HG03442 (cell line): ENCODE results near the gene SPAG17.
"Not testable (repeated sequence)": the region's sequence is repeated elsewhere in the genome, so short reads cannot be mapped to it uniquely, and the experiment has no call there.

ENCODE experiments used
- ATAC-seq: cut with Tn5 transposase; IDR thresholded peaks from one replicate; pipeline ENCODE4 v1.9.1; 2021; ENCODE audit warnings: mild to moderate bottlenecking, moderate library complexity; ENCODE audit not compliant: unreplicated experiment

The SPAG17 gene

DNA sequence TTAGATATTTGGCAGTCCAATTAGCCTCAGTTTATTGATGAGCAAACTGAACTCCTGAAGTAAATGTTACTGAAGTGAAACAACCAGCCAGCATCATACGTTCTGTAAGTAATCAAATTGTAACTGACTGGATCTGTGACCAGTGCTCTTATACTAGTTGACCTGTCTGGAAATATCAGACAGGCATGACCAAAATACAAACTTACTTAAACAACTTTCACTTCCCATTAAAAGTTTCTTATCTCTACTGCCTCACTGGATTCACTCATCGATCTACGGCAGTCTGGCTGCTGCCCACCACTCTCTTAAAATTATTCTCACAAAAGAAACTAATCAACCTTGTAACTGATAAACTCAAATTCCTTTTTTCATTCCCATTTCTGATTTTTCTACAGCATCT, 199.1 kb downstream of the SPAG17 start:
- ATAC-seq = peak; percentile 50

DNA sequence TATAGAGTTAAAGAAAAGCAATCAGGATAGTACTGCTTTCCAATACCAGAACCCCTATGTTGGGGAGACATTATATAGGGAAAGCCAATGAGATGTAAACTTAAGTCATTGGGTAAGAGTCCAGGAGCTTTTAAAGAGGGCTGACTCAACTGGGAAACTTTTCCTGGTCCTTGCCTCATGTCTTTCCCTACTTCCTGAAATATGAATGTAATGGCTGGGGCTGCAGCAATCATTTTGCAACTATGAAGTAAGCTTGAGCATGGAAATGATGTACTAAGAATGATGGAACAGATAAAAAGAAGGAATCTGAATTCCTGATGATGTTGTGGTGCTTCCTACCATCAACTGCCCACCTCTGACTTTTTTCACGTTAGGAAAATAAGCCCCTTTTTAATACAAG, 199.8 kb downstream of the SPAG17 start:
- no peak for ATAC-seq

DNA sequence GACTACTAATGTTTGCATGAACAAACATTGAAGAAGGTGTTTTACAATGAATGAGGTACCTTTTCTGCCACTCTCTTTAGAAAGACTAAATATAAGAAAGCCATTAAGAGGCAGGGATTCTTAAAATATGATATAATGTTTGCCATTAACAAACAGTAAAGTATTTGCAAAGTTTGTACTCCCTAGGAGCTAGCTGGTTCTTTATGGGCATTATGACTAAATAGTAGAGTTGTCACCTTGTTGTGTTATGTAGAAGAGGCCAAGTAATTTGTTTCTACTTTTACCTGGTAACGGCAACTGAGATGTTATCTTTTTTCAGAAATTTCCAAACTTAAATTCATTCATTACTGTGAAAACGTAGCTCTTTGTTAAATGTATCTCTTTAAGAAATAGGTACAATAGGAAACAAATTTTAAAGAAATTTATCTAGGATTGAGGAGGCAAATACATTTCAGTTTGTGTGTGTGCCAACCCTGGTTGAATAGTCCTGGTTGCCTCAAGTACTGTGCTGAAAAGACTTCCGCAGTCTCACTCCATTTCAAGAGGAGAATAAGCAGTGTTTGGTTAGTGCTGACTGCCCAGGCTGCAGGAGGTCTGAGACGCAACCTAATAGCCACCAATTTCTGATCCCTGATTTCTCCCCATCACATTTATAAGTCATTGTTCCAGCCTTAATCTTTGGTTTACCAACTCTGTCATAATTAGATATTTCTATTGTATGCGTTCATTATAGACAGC, 203.4 kb downstream of the SPAG17 start:
- ATAC-seq = no peak

DNA sequence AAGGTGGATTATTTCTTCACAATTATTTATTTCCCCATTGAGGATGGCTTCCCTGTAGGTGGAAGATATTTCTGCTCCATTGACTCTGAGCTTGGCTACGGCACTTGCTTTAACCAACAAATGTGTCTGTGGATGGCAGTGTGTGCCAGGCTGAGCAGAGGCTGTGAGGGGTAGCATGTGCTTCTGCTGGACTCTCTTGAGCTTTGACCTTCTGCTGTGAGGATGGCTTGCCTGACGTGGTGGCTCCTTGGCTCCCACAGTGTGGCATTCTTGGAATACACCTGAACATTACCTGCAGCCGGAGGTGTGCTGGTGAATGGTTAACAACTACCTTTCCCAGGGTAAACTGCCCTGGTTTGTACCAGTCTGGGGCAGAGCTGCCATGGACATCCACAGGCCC, 208.6 kb downstream of the SPAG17 start:
- ATAC-seq = no peak

DNA sequence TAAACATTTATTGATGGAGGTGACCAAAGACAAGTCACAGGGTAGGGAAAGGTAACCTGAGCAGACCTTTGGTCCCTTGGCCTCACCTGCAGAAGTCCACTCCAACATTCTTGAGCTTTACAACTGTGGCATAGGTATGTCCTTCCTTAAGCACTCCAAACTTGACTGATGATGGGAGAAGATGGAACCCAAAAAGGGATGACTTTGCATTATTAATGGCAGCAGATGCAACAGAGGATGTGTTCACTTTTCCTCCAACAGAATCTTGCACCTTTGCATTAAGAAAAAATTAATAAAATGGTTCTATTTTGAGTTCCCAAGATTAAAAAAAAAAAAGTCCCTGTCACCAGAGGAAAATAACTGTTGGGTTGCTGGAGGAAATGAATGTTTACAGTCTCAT, 213.3 kb downstream of the SPAG17 start:
- ATAC-seq = no peak

DNA sequence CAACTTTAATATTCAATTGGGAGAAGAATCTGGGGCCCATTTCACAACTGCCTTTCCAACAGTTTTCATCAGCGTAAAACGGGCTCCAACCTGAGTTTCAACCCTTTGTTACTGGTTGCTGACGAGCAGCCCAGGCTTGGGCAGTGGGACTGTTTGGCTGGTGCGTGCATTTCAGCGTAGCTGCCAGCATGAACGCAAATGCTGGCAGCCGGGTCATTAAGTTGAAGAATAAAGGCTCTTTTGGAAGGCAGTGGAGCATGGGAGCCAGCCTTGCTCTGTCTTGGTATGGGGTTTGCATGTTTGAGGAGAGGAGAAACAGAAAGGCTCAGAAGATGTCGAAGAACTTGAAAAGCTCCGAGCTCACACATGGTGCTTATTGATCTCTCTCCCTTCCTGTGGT, 214.8 kb downstream of the SPAG17 start:
- ATAC-seq = no peak

DNA sequence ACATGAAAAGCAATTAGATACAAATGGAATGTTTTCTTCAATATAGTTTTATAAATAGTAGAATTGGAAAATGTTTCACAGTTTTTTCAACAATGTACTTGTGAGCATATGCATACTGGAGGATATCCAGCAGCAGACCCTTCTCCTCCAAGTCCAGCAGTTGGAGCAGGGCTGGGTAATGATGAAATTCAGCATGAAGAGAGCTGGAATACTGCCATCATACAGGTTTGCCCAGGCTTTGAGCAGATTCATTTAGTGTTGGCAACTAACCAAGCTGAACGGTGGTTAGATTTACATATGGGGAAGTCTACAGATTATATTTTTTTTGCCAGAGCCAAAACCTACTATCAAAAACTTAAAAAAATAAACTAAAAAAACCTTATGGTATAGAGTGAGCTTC, 217.1 kb downstream of the SPAG17 start:
- no peak for ATAC-seq

DNA sequence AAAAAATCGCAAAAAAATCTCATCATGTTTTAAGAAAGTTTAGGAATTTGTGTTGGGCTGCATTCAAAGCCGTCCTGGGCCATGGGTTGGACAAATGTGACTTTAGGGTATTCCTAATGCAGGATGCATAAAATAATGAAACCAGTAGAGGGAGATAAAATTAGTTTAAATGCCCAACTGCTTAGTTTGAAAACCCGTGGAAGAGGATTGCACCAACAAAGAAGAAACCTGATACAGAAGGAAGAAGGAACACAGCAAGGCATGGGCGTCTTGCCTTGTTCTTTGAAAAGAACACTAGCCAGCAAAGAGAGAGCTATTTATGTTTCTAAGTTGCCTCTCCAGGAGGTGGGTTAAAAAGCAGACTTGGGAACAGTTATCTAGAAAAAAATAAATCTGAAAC, 217.6 kb downstream of the SPAG17 start:
- ATAC-seq = no peak

DNA sequence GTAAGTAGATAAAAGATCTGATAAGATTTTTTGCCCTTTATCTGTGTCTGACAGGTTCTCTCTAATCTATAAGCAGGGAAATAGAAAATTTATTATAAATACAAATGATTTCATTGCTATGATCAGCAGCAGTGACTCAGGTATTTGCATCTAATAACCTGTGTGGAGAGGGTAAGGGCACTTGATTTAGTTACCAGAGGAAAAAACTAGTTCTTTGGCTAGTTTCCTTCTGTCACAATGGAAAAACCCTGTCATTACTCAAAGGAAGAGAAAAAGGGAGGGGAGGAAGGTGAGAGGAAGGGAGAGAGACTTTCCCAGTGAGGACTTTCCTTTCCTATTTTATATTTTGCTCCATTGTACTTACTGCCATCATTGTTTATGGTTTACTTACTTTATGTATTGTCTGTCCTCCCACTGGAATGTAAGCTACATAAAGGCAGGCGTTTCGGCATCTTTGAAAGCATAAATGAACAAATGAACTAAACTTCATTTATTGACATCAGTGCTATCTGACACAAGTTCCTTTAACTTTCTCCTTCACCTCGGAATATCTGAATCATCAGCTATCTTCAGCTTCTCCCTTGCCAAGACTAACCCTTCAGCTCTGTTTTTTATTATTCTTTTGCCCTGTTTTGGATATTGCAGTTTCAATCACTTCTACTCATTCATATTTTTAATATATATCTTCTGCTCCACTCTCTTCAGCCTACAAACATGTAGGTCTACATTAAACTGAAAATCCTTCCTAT, 220.6 kb downstream of the SPAG17 start:
- no peak for ATAC-seq

DNA sequence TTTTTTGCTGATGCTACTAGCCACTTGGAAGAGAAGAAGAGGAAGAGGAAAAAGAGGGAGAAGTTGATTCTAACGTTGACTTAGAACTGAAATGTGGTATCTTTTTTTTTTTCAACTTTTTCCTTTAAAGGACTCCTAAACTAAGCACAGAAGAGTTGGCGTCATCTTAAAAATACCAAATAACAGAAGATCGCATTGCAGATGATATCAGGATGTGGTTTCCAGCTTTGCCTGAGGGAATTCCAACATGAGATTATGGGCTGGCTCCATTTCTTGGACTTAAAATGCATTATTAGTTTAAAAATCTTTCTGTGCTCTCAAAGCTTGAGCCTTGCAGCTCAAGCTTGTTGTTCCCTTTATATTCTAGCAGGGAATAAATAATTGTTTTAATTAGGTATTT, 225.7 kb downstream of the SPAG17 start:
- no peak for ATAC-seq

DNA sequence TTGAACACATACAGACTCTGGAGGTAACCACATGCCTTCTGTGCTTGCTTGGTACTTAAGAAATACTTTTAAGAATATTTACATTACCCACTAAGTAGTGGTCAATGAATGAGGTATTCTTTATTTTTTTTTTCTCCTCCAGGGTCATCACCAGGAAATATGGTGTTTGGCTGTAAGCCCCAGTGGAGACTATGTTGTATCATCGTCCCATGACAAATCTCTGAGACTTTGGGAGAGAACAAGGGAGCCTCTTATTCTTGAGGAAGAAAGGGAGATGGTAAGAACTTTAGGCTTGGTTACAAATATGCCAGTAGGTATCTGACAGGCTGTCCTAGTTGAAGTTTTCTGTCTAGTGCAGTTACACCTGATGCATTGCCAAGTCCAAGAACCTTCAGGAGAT, 232.6 kb downstream of the SPAG17 start:
- ATAC-seq = no peak

DNA sequence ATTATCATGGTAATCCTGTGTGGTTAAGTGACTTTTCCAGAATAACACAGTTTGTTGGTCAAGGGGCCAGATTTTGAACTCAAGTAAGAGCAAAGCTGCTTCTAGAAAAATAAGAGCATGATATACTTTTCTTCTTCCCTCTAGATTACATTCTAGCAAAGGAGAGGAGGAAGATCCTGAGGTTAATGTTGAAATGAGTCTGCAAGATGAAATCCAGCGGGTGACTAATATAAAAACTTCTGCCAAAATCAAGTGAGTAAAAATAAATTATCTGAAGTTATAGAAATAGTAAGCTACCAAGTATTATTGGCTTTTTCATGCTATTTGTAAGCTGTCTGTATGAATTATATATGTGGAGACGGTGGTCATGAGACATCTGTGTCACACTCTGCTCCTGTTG, 242.7 kb downstream of the SPAG17 start:
- ATAC-seq = no peak

DNA sequence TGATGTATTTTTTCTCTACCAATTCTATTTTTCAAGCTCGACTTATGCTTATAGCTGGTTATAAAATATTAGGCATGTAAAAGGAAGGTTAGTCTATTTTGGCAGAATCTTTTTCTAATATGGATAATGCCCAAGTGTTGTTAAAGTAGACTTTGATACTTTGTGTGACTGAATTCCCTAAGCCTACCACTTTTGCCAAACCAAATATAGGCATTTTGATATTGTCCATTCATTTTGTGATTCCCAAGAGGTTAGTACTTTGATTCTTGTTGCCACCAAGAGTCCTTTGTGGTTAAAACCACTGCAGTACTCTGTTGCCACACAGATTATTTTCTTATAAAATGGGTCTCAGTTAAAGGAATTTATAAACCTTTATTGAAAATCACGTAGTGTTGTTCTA, 251.3 kb downstream of the SPAG17 start:
- ATAC-seq = no peak

DNA sequence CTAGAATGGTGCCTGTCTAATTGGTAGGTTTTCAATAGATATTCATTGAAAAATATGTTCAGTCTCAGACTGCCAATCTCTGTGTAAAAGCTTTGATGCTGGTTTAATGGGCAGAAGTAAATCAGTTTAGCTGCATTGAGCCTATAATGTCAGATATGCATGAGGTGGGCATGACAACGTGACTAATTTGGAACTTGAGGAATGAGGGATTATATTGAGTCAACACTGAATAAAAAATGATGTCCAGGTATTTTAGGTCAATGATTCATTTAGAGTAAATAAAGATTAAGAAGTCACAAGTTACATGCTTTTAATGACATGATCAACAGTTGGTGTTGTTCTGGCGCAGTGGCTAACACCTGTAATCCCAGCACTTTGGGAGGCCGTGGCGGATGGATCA, 252.5 kb downstream of the SPAG17 start:
- ATAC-seq = no peak

DNA sequence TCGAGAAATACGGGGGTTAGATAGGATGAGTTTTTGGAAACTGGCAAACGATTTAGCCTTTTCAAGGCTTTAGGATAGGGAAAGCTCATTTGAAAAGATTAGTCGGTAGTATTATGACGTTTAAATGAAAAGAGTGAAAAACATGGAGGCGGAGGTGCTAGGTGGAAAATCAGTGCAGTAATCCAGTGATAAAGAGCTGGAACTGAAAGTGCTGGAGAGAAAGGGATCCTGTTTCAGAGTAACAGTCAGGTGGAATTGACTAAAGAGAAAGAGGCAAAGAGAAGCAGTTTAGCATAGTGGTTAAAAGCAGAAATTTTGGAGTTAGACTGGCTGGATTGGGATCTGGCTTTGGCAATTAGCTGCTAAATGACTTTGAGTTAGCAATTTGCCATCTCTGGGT, 254.5 kb downstream of the SPAG17 start:
- ATAC-seq = no peak

DNA sequence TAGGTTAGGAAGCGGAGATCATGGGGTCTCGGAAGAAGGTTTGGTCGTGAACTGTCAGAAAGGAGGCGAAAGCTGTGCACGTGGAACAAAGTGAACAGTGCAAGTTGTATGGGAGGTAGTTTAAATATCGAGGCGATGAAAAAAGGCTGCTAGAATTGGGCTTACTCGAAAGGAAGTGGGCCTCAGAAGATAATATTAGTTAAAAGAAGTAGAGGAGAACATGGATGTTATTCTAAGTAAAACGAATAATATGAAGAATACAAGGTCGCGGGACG, 254.9 kb downstream of the SPAG17 start:
- no peak for ATAC-seq

DNA sequence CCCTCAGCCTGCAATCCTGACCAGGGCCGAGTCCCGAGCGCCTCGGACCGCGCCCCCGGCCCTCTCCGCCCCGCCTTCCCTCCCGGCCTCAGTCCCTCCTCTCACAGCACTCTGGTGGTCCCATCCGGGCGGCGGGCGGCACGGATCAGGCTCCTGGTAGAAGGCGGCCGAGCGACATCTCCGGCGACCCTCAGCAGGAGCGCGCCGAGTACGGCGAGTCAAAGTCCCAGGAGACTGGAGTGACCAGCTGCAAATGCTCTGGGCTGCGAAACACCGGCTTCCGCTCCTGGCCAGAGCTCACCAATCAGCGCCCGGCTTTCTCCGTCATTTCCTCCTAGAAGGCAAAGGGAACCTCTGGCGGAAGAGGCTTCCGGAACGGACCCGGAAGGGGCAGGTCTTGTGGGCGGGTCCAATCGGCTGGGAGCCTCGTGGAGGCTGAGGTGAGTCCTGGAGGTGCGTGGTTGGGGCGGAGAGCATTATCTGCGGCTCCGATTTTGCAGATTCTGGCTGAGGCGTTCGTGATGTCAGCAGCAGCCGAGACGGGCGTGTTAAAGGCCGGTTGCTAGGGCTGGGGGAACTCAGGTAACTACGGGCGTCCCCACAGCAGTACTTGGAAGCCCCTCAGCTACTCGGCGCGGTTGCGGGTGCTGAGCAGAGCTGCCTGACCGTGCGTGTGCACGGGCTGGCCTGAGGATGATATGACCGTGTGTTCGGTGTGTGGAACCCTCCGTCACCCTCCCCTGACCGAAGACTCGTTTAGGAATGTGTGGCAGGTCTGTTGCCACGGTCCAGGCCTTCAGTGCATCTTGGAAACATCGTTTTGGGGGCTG, 255.5 kb downstream of the SPAG17 start, which contains the start of the genes GDAP2 and WDR3:
Gene GDAP2 (minus strand): TSS at position 279 of the 830 bp plus-strand sequence. CDS start 9,264 bp downstream, outside the sequence.
Gene WDR3 (plus strand): TSS at position 397 of the 830 bp plus-strand sequence. CDS start 3,581 bp downstream, outside the sequence.
- ATAC-seq = peak; percentile 94

DNA sequence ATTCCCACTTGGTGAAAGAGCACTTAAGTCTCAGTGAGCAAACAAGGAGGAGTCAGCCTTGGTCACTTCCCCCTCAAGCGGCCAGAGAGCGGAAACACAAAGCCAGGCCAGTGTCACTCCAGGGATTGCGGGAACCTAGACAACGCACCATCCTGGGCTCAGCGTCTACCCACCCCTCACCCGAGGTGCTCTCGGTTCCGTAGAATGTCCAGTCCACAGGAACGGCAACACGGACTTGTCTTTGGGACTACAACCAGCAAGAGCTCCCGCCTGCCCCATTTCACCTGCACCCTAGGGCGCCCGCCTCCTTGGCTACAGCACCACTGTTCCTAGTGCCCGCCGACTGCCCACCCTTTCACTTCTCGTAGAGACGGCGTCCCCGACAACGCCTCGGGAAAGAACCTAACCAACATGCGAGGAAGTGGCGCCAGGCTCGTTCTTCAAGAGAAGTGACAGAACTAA, 256.1 kb downstream of the SPAG17 start:
- peak; percentile 35 for ATAC-seq

DNA sequence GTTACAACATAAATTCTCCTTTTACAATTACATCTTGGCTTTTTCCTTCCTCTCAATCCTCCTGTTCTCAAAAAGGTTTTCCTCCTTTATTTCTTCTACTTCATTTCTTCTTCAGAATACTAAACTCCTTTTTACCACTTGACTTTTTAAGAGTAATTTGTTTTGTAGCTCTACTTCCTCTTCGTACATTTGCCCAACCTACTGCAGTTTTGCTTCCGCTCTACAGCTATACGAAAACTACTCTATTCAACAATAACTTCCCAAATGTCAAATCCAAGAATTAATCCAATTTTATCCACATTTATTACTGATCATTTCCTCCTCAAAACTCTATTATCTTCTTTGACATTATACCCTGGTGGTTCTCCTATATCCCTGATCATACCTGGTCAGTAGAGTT, 259.0 kb downstream of the SPAG17 start:
- no peak for ATAC-seq

DNA sequence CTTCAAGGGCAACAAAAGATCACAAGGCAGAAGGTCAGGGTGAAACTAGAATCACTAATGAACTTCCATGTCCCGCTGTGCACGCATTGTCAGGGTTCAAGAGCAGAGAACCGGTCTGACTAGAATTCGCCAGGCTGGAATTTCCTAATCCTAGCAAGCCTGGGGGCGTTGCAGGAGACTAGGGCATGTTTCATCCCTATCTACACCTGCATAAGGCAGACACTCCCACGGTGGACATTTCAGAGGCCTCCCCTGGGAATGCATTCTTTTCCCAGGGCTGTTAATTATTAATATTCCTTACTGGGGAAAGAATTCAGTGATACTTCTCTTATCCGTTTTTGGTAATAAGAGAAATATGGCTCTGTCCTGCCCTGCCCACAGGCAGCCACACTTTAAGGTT, 262.3 kb downstream of the SPAG17 start:
- not testable (repeated sequence) for ATAC-seq

DNA sequence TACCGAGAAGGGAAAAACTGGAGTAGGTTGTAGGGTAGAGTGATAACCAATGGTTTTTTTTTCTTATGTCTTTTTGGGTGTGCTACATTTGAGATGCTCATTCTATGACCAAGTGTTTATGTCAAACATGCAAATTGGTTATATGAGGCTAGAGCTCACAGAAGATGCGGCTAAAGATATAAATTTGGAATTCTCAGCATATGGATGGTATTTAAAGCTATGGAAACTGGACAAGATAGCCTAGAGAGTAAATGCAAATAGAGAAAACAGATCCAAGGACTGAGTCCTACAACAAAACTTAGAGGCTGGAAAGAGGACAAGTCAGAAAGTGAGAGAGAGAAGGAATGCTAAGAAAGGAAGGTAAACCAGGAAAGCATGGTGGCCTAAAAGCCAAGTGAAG, 263.0 kb downstream of the SPAG17 start:
- ATAC-seq = no peak

DNA sequence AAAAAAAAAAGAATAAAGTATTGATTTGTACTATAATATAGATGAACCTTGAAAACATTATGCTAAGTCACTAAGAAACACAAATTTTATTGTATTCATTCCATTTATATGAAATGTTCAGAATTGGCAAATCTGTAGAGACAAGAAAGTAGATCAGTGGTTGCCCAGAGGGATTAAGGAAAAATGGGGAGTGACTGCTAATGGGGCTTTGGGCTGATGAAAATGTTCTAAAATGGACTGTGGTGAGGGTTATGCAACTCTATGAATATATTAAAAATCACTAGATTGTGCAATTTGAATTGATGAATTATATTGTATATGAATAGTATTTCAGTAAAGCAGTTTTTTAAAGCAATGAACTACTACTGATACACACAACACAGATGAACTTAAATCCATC, 265.7 kb downstream of the SPAG17 start:
- ATAC-seq = no peak
